ENCODE results near the gene S1PR3. TPM values are rescaled to one million over a fixed set of nuclear protein-coding genes. Genes with fewer than 3 reads are reported as not detected.
A peak's percentile ranks its signal among the peaks of the same experiment; 100 is the strongest.

The S1PR3 gene
- total RNA-seq, 4 donors from 2014 or later: 4.3 to 13.5 (median 5.6) TPM

DNA sequence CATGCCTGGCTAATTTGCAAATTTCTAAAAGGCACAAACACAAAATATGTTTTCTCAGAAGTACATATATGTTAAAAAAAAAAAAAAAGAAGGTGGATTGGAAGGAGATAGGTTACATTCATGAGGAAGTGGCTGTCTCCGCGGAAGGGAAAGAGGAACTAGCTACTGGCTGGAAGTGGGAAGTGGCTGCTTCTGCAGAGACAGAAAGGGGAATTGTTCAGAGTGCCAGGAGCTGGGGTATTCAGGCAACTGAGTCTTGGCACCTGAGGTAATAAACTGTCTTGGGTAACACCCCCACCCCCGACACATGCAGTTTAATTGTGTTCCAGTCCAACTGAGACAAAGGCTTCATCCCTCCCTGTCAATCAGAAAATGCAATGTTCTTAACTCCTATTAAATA lies 45.6 kb downstream of the S1PR3 start:
- Histone ChIP-seq H3K9me3 (no peaks in the 10 kb centered on the region), H3K27ac (no peak overlapping the region), H3K4me1 (peaks cover 19% of the 10 kb centered on the region), H3K27me3 (no peaks in the 10 kb centered on the region), H3K36me3 (no peaks in the 10 kb centered on the region), H3K4me3 (no peak overlapping the region)
- DNase-seq (ENCODE audit: low spot score in 2 of 2): no peak
- 77% methylated on average over 3 of the region's 3 CpGs for WGBS
- TF ChIP-seq POLR2A (IDR thresholded peaks at IDR 0.05): no peak
- TF ChIP-seq EP300 (IDR thresholded peaks at IDR 0.05): no peak
- TF ChIP-seq CTCF (IDR thresholded peaks at IDR 0.05): no peak
- no peak for TF ChIP-seq POLR2AphosphoS5 (IDR thresholded peaks at IDR 0.05)

DNA sequence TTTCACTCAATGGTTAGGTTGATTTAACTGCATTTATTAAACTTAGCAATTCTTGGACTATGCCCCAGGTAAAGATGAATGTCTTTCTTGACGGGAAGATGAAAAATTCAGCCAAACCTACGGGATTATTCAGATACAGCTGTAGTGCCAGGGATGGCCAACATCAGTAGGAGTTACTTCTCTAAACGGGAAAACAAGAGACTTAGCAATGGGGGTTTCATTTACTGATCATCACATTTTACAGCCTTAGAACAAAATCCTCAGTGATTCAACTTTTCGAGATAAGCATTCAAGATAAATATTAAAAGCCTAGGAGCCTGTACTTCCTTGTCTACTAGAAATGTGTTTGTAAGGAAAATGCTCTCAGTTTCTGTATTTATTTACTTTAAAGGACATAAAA lies 46.1 kb downstream of the S1PR3 start:
- no peak for DNase-seq (ENCODE audit: low spot score in 2 of 2)
- peak overlapping the region; percentile 41 for H3K27ac ChIP-seq
- no peak overlapping the region for H3K4me3 ChIP-seq
- no peaks in the 10 kb centered on the region for H3K36me3 ChIP-seq
- H3K9me3 ChIP-seq: no peaks in the 10 kb centered on the region
- TF ChIP-seq CTCF (IDR thresholded peaks at IDR 0.05): no peak
- no peak for TF ChIP-seq EP300 (IDR thresholded peaks at IDR 0.05)
- TF ChIP-seq POLR2AphosphoS5 (IDR thresholded peaks at IDR 0.05): no peak
- TF ChIP-seq POLR2A (IDR thresholded peaks at IDR 0.05): no peak
- peaks cover 19% of the 10 kb centered on the region for H3K4me1 ChIP-seq
- H3K27me3 ChIP-seq: no peaks in the 10 kb centered on the region
- WGBS: 48% methylated on average over 4 of the region's 4 CpGs

DNA sequence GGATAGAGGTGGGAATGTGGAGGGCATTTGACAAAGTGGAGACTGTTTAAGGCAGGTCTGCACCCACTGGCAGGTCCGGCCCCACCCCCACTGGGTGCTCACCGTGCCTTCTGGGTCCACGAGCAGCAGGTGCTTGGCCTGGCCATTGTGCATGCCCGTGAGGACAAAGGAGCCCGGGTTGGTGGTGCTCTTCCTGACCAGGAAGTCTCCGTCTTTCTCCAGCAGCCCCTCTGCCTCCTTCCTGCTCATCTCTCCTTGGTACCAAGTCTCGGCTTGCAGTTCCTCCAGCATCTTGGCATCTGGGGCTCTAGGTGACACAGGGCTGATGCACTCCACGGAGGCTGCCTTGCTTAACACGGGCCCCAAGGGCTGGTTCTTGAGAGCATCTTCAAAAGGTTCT lies 46.6 kb downstream of the S1PR3 start:
- no peak overlapping the region for H3K4me3 ChIP-seq
- no peaks in the 10 kb centered on the region for H3K9me3 ChIP-seq
- no peak for DNase-seq (ENCODE audit: low spot score in 2 of 2)
- WGBS: 78% methylated on average over 8 of the region's 9 CpGs
- H3K27me3 ChIP-seq: no peaks in the 10 kb centered on the region
- H3K4me1 ChIP-seq: peaks cover 19% of the 10 kb centered on the region
- TF ChIP-seq POLR2A (IDR thresholded peaks at IDR 0.05) (no peak), EP300 (IDR thresholded peaks at IDR 0.05) (no peak), POLR2AphosphoS5 (IDR thresholded peaks at IDR 0.05) (no peak), CTCF (IDR thresholded peaks at IDR 0.05) (no peak)
- H3K36me3 ChIP-seq: no peaks in the 10 kb centered on the region
- peak overlapping the region; percentile 41 for H3K27ac ChIP-seq

- no peaks in the 10 kb centered on the region for H3K36me3 ChIP-seq
- no peak overlapping the region for H3K4me3 ChIP-seq
- TF ChIP-seq POLR2AphosphoS5 (IDR thresholded peaks at IDR 0.05) (peak in 2 of 3 donors; percentile 59 to 62), EP300 (IDR thresholded peaks at IDR 0.05) (no peak)
- H3K27ac ChIP-seq: peak overlapping the region; percentile 52
- 31% methylated on average over 5 of the region's 5 CpGs for WGBS
- no peaks in the 10 kb centered on the region for H3K27me3 ChIP-seq
- peaks cover 19% of the 10 kb centered on the region for H3K4me1 ChIP-seq
- no peaks in the 10 kb centered on the region for H3K9me3 ChIP-seq
- no peak for DNase-seq (ENCODE audit: low spot score in 2 of 2)
These were observed 47.3 kb downstream of the S1PR3 start for GRCh38 chr9:89038382-89039103.

DNA sequence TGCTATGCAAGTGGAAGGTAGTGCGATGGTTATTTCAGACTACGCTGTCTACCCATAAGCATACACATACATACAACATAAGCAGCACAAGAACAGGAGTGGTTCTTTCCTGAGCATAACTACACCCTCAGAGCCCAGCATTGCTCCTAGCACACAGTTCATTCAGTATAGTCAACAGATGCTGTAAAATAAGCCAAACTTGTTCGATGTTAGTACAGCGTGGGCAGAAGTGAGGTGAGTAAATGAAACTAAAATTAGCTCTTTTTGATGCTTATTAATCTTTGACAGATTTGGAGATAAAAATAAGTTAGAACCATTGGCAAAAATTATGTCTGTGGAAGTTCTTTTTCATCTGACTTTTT lies 47.8 kb downstream of the S1PR3 start:
- WGBS: 68% methylated on average over 4 of the region's 4 CpGs
- Histone ChIP-seq H3K36me3 (no peaks in the 10 kb centered on the region), H3K9me3 (no peaks in the 10 kb centered on the region), H3K27ac (peak overlapping the region; percentile 52), H3K27me3 (no peaks in the 10 kb centered on the region), H3K4me1 (peaks cover 19% of the 10 kb centered on the region), H3K4me3 (no peak overlapping the region)
- TF ChIP-seq EP300 (IDR thresholded peaks at IDR 0.05): no peak
- no peak for TF ChIP-seq POLR2A (IDR thresholded peaks at IDR 0.05)
- TF ChIP-seq POLR2AphosphoS5 (IDR thresholded peaks at IDR 0.05): no peak
- DNase-seq (ENCODE audit: low spot score in 2 of 2): no peak

- Histone ChIP-seq H3K4me1 (peaks cover 19% of the 10 kb centered on the region), H3K27ac (no peak overlapping the region), H3K36me3 (no peaks in the 10 kb centered on the region), H3K4me3 (no peak overlapping the region), H3K27me3 (no peaks in the 10 kb centered on the region), H3K9me3 (no peaks in the 10 kb centered on the region)
- 96% methylated on average over 2 of the region's 2 CpGs for whole genome bisulfite sequencing
- DNase-seq (ENCODE audit: low spot score in 2 of 2): no peak
- TF ChIP-seq EP300 (IDR thresholded peaks at IDR 0.05): no peak
- no peak for TF ChIP-seq CTCF (IDR thresholded peaks at IDR 0.05)
- TF ChIP-seq POLR2A (IDR thresholded peaks at IDR 0.05): no peak
- TF ChIP-seq POLR2AphosphoS5 (IDR thresholded peaks at IDR 0.05): no peak
These were observed 48.4 kb downstream of the S1PR3 start for GRCh38 chr9:89039664-89040063.
